ENCODE results near the gene ASZ1. TPM values are rescaled to one million over a fixed set of nuclear protein-coding genes. Genes with fewer than 3 reads are reported as not detected.

Gene ASZ1
- total RNA-seq, 1 experiment from 2014 or later: not detected

- Histone ChIP-seq H3K18ac (ENCODE audit: insufficient read length, low read depth, low read length) (no peak overlapping the region), H3K23ac (ENCODE audit: insufficient read length, low read depth, low read length) (no peak overlapping the region), H3K79me2 (ENCODE audit: insufficient read depth, low read length) (no peaks in the 10 kb centered on the region), H3K4ac (ENCODE audit: low read depth, low read length) (no peak overlapping the region), H3K27ac (ENCODE audit: insufficient read length, low read depth, low read length) (no peak overlapping the region), H3K9me3 (ENCODE audit: control insufficient read depth, low read depth, low read length) (no peaks in the 10 kb centered on the region), H3T11ph (ENCODE audit: low read length) (no peak overlapping the region), H3K4me1 (ENCODE audit: insufficient read depth, low read length) (no peaks in the 10 kb centered on the region), H2BK120ac (ENCODE audit: low read depth, low read length, poor library complexity, severe bottlenecking) (no peak overlapping the region), H4K20me1 (ENCODE audit: control insufficient read depth, insufficient read depth, insufficient read length) (no peaks in the 10 kb centered on the region), H3K9ac (ENCODE audit: extremely low read depth, insufficient read length, low read length) (no peak overlapping the region), H3K14ac (ENCODE audit: insufficient read depth, low read length) (no peak overlapping the region), H2BK5ac (ENCODE audit: insufficient read length, low read length) (no peak overlapping the region), H3K23me2 (ENCODE audit: insufficient read length, low read depth, low read length, poor library complexity, severe bottlenecking) (no peaks in the 10 kb centered on the region), H2BK15ac (ENCODE audit: low read depth, low read length) (no peak overlapping the region), H3K79me1 (ENCODE audit: insufficient read depth, low read depth, low read length, poor library complexity, severe bottlenecking) (no peaks in the 10 kb centered on the region), H4K91ac (ENCODE audit: insufficient read length, low read depth, low read length) (no peak overlapping the region), H2BK20ac (ENCODE audit: low read depth, low read length, poor library complexity, severe bottlenecking) (no peak overlapping the region), H3K56ac (ENCODE audit: insufficient read length, low read depth, low read length) (no peak overlapping the region), H2AFZ (ENCODE audit: low read length) (no peak overlapping the region), H2AK5ac (ENCODE audit: insufficient read length, low read length) (no peak overlapping the region), H3K4me2 (ENCODE audit: insufficient read depth, insufficient read length, low read length) (no peak overlapping the region), H4K8ac (replicated peaks; ENCODE audit: insufficient read length, low read depth, low read length) (no peak overlapping the region), H2BK12ac (ENCODE audit: insufficient read length, low read depth, low read length) (no peak overlapping the region), H3K27me3 (ENCODE audit: insufficient read depth, low read length) (no peaks in the 10 kb centered on the region), H4K5ac (ENCODE audit: insufficient read length, low read depth, low read length) (no peak overlapping the region)
- H3K9me3 Mint-ChIP-seq: peaks cover 3 to 5% of the 10 kb centered on the region in 2 experiments
- no peak overlapping the region for H3K4me3 Mint-ChIP-seq
- no peaks in the 10 kb centered on the region for H3K4me1 Mint-ChIP-seq
- no peak for DNase-seq
- no peaks in the 10 kb centered on the region; the same call in 1 of the 2 replicates for H3K27me3 Mint-ChIP-seq (ENCODE audit: low read depth)
- H3K27ac Mint-ChIP-seq: no peak overlapping the region
- WGBS (ENCODE audit: extremely low coverage, insufficient read length, low lambda C conversion rate): no CpG with 5 or more reads among the region's 5 CpGs
- peaks cover 0 to 7% (median 0%) of the 10 kb centered on the region in 3 experiments; a peak in 1 of 7 replicates for H3K36me3 Mint-ChIP-seq (ENCODE audit: insufficient read depth in 1 of 3, low read depth in 3 of 3)
- TF ChIP-seq CTCF (conservative IDR thresholded peaks at IDR 0.05): no peak
Observed at GRCh38 chr7:117384688-117385362, 42.5 kb downstream of the ASZ1 start.
